K562 (cell line): ENCODE results near the gene ABHD3. TPM values are rescaled to one million over a fixed set of nuclear protein-coding genes. Genes with fewer than 3 reads are reported as not detected.

Experiments used
- CEBPG ChIP-seq, 3 experiments: fragments of 200-800 bp in 1 of 3; sonication (Bioruptor generic) in 1 of 3; sonication (generic) in 1 of 3; formaldehyde crosslinking in 1 of 3; IDR thresholded peaks in 2 of 3; conservative IDR thresholded peaks in 1 of 3; 2 replicates each; pipeline versions ENCODE4 v1.6.1 to v1.8.0; 2016 to 2022; ENCODE audit warnings: missing compliant biosample characterization in 2 of 3, missing genetic modification characterization in 2 of 3, mild to moderate bottlenecking in 1 of 3, missing genetic modification reagents in 1 of 3
- ETV5 ChIP-seq: sonication (generic); formaldehyde crosslinking; IDR thresholded peaks from 2 replicates; pipeline ENCODE4 v1.4.0; 2020; ENCODE audit warnings: low read depth, mild to moderate bottlenecking, missing genetic modification reagents
- FOXP1 ChIP-seq: sonication (generic); formaldehyde crosslinking; IDR thresholded peaks from 2 replicates; pipeline ENCODE4 v1.8.0; 2022; ENCODE audit warnings: mild to moderate bottlenecking, missing genetic modification reagents
- L3MBTL2 ChIP-seq: fragments of 450-650 bp; IDR thresholded peaks from 2 replicates; pipeline ENCODE4 v1.6.1; 2016; ENCODE audit warnings: mild to moderate bottlenecking, moderate library complexity
- MTA2 ChIP-seq: fragments of 450-650 bp; IDR thresholded peaks from 2 replicates; pipeline ENCODE4 v1.6.1; 2016; ENCODE audit warnings: low read depth
- NCOR1 ChIP-seq: fragments of 450-650 bp; IDR thresholded peaks from 2 replicates; pipeline ENCODE4 v1.6.1; 2016; ENCODE audit warnings: mild to moderate bottlenecking, moderate library complexity
- PHB ChIP-seq: fragments of 250-450 bp; sonication (Bioruptor Pico); IDR thresholded peaks from 2 replicates; pipeline ENCODE4 v1.5.0; 2021
- POLR2G ChIP-seq: fragments of 200-400 bp; formaldehyde crosslinking; IDR thresholded peaks from 2 replicates; pipeline ENCODE4 v1.6.1; 2017; ENCODE audit warnings: low read depth, mild to moderate bottlenecking, antibody characterized with exemption, low read length, moderate library complexity
- RCOR1 ChIP-seq, 2 experiments: IDR thresholded peaks; 2 replicates each; pipeline ENCODE4 v1.6.1; 2012; ENCODE audit warnings: low read depth in 2 of 2, low read length in 2 of 2, borderline replicate concordance in 1 of 2, improper control_type of control experiment in 1 of 2
- RNF2 ChIP-seq: sonication (generic); IDR thresholded peaks from 2 replicates; pipeline ENCODE4 v1.6.1; 2016
- SIX5 ChIP-seq, 2 experiments: IDR thresholded peaks; 2 replicates each; pipeline ENCODE4 v1.6.1; 2011; ENCODE audit warnings: low read length in 2 of 2, borderline replicate concordance in 1 of 2, low read depth in 1 of 2, mild to moderate bottlenecking in 1 of 2, moderate library complexity in 1 of 2; ENCODE audit not compliant: insufficient read depth in 1 of 2
- SMARCA5 ChIP-seq: fragments of 450-650 bp; IDR thresholded peaks from 2 replicates; pipeline ENCODE4 v1.6.1; 2016
- SMC3 ChIP-seq: conservative IDR thresholded peaks from 2 replicates; pipeline ENCODE4 v1.6.1; 2011; ENCODE audit warnings: low read depth, low read length, improper control_type of control experiment; ENCODE audit not compliant: insufficient read depth
- TRIM28 ChIP-seq: fragments of 450-650 bp; IDR thresholded peaks from 2 replicates; pipeline ENCODE4 v1.6.1; 2017
- ZNF146 ChIP-seq: IDR thresholded peaks from one replicate; pipeline ENCODE4 v1.6.1; 2018; ENCODE audit warnings: missing compliant biosample characterization; ENCODE audit not compliant: unreplicated experiment
- ZNF175 ChIP-seq: fragments of 200-800 bp; sonication (Bioruptor generic); IDR thresholded peaks from 2 replicates; pipeline ENCODE4 v1.6.1; 2016; ENCODE audit warnings: low read depth, mild to moderate bottlenecking, missing genetic modification characterization, missing compliant biosample characterization
- ZNF764 ChIP-seq: fragments of 250-450 bp; sonication (Bioruptor Pico); IDR thresholded peaks from 2 replicates; pipeline ENCODE4 v1.4.0; 2020; ENCODE audit warnings: low read depth, mild to moderate bottlenecking, moderate library complexity
- polyA plus RNA-seq, 8 experiments: library from polyadenylated mRNA; depleted of rRNA in 4 of 8; stranded (reverse) in 5 of 8; unstranded in 3 of 8; fragments of >200 nt; fragmentation: Nextera tagmentation in 2 of 8; fragmentation: Illumina TruSeq in 1 of 8; extraction: Ambion mirVana in 2 of 8; extraction: Trizol in 1 of 8; gene quantifications; 2 replicates each; pipeline versions ENCODE4 v1.2.1 to v1.2.3, GENCODE V29; 2011 to 2014; ENCODE audit warnings: inconsistent platforms in 1 of 8, missing spikeins in 1 of 8
- total RNA-seq, 7 experiments: library from RNA; depleted of rRNA in 6 of 7; stranded (reverse); fragments of >200 nt in 6 of 7; fragmentation: Illumina TruSeq in 2 of 7; extraction: Trizol in 2 of 7; gene quantifications; 2 replicates each; pipeline versions ENCODE4 v1.2.1 to v1.2.3, GENCODE V29; 2011 to 2021; ENCODE audit warnings: low replicate concordance in 1 of 7
- TF ChIP-seq, protein P1 (sequence below): fragments of 450-650 bp; formaldehyde crosslinking; IDR thresholded peaks from 2 replicates; pipeline ENCODE4 v1.4.0; 2020; ENCODE audit warnings: mild to moderate bottlenecking, mixed read lengths
- TF ChIP-seq, protein P2 (sequence below): fragments of 450-650 bp; IDR thresholded peaks from 2 replicates; pipeline ENCODE4 v1.7.0; 2016; ENCODE audit warnings: borderline replicate concordance
- TF ChIP-seq, protein P3 (sequence below): fragments of 200-800 bp; sonication (Bioruptor generic); IDR thresholded peaks from 2 replicates; pipeline ENCODE4 v1.6.1; 2017; ENCODE audit warnings: missing genetic modification characterization, missing compliant biosample characterization
- TF ChIP-seq, protein P4 (sequence below): fragments of 250-450 bp; sonication (Bioruptor Pico); IDR thresholded peaks from 2 replicates; pipeline ENCODE4 v1.6.1; 2021; ENCODE audit warnings: mild to moderate bottlenecking
- TF ChIP-seq, protein P5 (sequence below): fragments of 450-650 bp; conservative IDR thresholded peaks from 2 replicates; pipeline ENCODE4 v1.6.1; 2016; ENCODE audit warnings: missing genetic modification characterization, low read depth, mild to moderate bottlenecking, missing compliant biosample characterization, moderate library complexity

Gene ABHD3
- total and polyA plus RNA-seq, 9 of the 15 experiments (the other 6 are each of a cell fraction or from before 2014, with no cell fraction given), result 6.3 to 38.8 (median 19.4) TPM

DNA sequence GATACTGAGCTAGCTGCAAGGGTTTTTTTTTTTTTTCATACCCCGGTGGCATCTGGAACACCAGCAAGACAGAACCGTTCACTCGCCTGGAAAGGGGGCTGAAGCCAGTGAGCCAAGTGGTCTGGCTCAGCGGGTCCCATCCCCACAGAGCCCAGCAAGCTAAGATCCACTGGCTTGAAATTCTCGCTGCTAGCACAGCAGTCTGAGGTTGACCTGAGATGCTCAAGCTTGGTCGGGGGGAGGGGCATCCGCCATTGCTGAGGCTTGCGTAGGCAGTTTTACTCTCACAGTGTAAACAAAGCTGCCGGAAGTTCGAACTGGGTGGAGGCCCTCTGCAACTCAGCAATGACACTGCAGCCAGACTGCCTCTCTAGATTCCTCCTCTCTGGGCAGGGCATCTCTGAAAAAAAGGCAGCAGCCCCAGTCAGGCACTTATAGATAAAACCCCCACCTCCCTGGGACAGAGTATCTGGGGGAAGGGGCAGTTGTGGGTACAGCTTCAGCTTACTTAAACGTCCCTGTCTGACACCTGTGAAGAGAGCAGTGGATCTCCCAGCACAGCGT lies 31.0 kb upstream of the ABHD3 start (continued):
- TF ChIP-seq, protein P1, sequence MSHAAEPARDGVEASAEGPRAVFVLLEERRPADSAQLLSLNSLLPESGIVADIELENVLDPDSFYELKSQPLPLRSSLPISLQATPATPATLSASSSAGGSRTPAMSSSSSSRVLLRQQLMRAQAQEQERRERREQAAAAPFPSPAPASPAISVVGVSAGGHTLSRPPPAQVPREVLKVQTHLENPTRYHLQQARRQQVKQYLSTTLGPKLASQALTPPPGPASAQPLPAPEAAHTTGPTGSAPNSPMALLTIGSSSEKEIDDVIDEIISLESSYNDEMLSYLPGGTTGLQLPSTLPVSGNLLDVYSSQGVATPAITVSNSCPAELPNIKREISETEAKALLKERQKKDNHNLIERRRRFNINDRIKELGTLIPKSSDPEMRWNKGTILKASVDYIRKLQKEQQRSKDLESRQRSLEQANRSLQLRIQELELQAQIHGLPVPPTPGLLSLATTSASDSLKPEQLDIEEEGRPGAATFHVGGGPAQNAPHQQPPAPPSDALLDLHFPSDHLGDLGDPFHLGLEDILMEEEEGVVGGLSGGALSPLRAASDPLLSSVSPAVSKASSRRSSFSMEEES (CRISPR knock-in tag), result no peak
- TF ChIP-seq PHB (CRISPR knock-in tag) (no peak), NCOR1 (peak; percentile 87), TRIM28 (no peak), L3MBTL2 (peak; percentile 77), POLR2G (peak; percentile 64), ZNF764 (CRISPR knock-in tag) (no peak), SMC3 (no peak), RNF2 (peak; percentile 84), CEBPG (CRISPR knock-in tag; IDR thresholded peaks at IDR 0.05) (peak; percentile 93), CEBPG (tag; conservative IDR thresholded peaks at IDR 0.05 in 1 of 2, IDR thresholded peaks at IDR 0.05 in 1 of 2) (0 out of 4 replicates have a peak, but pooled peaks of 1 of the 2 experiments have one; percentile 12), ZNF146 (no peak), SIX5 (IDR thresholded peaks at IDR 0.05; ENCODE audit: borderline replicate concordance in 1 of 2, insufficient read depth in 1 of 2, low read depth in 1 of 2, low read length in 2 of 2) (no peak), ZNF175 (CRISPR knock-in tag) (0 out of 2 replicates have a peak, but pooled peaks have one; percentile 42), MTA2 (peak; percentile 35; the same call in 1 of the 2 replicates), SMARCA5 (no peak), FOXP1 (CRISPR knock-in tag) (no peak), ETV5 (CRISPR knock-in tag) (peak; percentile 96), RCOR1 (IDR thresholded peaks at IDR 0.05; ENCODE audit: borderline replicate concordance in 1 of 2, low read depth in 2 of 2, low read length in 2 of 2) (peak in 1 of 2 experiments; percentile 70; a peak in 2 of 4 replicates)
- TF ChIP-seq, protein P2, sequence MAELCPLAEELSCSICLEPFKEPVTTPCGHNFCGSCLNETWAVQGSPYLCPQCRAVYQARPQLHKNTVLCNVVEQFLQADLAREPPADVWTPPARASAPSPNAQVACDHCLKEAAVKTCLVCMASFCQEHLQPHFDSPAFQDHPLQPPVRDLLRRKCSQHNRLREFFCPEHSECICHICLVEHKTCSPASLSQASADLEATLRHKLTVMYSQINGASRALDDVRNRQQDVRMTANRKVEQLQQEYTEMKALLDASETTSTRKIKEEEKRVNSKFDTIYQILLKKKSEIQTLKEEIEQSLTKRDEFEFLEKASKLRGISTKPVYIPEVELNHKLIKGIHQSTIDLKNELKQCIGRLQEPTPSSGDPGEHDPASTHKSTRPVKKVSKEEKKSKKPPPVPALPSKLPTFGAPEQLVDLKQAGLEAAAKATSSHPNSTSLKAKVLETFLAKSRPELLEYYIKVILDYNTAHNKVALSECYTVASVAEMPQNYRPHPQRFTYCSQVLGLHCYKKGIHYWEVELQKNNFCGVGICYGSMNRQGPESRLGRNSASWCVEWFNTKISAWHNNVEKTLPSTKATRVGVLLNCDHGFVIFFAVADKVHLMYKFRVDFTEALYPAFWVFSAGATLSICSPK, result no peak
- TF ChIP-seq, protein P3, sequence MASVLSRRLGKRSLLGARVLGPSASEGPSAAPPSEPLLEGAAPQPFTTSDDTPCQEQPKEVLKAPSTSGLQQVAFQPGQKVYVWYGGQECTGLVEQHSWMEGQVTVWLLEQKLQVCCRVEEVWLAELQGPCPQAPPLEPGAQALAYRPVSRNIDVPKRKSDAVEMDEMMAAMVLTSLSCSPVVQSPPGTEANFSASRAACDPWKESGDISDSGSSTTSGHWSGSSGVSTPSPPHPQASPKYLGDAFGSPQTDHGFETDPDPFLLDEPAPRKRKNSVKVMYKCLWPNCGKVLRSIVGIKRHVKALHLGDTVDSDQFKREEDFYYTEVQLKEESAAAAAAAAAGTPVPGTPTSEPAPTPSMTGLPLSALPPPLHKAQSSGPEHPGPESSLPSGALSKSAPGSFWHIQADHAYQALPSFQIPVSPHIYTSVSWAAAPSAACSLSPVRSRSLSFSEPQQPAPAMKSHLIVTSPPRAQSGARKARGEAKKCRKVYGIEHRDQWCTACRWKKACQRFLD (CRISPR knock-in tag), result no peak
- TF ChIP-seq, protein P4, sequence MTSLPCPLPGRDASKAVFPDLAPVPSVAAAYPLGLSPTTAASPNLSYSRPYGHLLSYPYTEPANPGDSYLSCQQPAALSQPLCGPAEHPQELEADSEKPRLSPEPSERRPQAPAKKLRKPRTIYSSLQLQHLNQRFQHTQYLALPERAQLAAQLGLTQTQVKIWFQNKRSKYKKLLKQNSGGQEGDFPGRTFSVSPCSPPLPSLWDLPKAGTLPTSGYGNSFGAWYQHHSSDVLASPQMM, result no peak
- TF ChIP-seq, protein P5, sequence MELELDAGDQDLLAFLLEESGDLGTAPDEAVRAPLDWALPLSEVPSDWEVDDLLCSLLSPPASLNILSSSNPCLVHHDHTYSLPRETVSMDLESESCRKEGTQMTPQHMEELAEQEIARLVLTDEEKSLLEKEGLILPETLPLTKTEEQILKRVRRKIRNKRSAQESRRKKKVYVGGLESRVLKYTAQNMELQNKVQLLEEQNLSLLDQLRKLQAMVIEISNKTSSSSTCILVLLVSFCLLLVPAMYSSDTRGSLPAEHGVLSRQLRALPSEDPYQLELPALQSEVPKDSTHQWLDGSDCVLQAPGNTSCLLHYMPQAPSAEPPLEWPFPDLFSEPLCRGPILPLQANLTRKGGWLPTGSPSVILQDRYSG (tag), result no peak
